NCI-H2196 (cell line): Measurements from ENCODE around the gene RIMBP2.

Source experiments
- DNase-seq: peaks from one replicate; lab custom pipeline; 2025; ENCODE audit not compliant: unreplicated experiment; lab: John Stamatoyannopoulos, UW

The RIMBP2 gene

GRCh38 chr12:130685250-130685787 lies 30.8 kb downstream of the RIMBP2 start:
- no peak for DNase-seq

- DNase-seq: no peak
Observed at GRCh38 chr12:130683811-130684210, 32.3 kb downstream of the RIMBP2 start.

GRCh38 chr12:130683080-130683479 lies 33.0 kb downstream of the RIMBP2 start:
- no peak for DNase-seq

GRCh38 chr12:130680451-130680990 lies 35.6 kb downstream of the RIMBP2 start:
- DNase-seq: no peak

- peak; percentile 39 for DNase-seq
Observed at GRCh38 chr12:130677957-130678558, 38.0 kb downstream of the RIMBP2 start.

- DNase-seq: no peak
Observed at GRCh38 chr12:130675791-130676190, 40.3 kb downstream of the RIMBP2 start.

GRCh38 chr12:130675121-130675520 lies 41.0 kb downstream of the RIMBP2 start:
- no peak for DNase-seq

- DNase-seq: no peak
Observed at GRCh38 chr12:130674676-130675075, 41.4 kb downstream of the RIMBP2 start.

GRCh38 chr12:130673036-130673705 lies 42.9 kb downstream of the RIMBP2 start:
- no peak for DNase-seq

GRCh38 chr12:130672089-130672820 lies 43.8 kb downstream of the RIMBP2 start:
- DNase-seq: no peak

GRCh38 chr12:130671556-130671955 lies 44.5 kb downstream of the RIMBP2 start:
- no peak for DNase-seq

- no peak for DNase-seq
Observed at GRCh38 chr12:130669797-130670196, 46.3 kb downstream of the RIMBP2 start.

- no peak for DNase-seq
Observed at GRCh38 chr12:130669205-130669557, 46.9 kb downstream of the RIMBP2 start.

- DNase-seq: no peak
Observed at GRCh38 chr12:130668286-130669204, 47.6 kb downstream of the RIMBP2 start.

GRCh38 chr12:130667421-130667960 lies 48.6 kb downstream of the RIMBP2 start:
- DNase-seq: no peak

- no peak for DNase-seq
Observed at GRCh38 chr12:130666645-130667044, 49.5 kb downstream of the RIMBP2 start.

- DNase-seq: no peak
Observed at GRCh38 chr12:130665753-130666152, 50.3 kb downstream of the RIMBP2 start.

- no peak for DNase-seq
Observed at GRCh38 chr12:130664772-130665171, 51.3 kb downstream of the RIMBP2 start.

- DNase-seq: no peak
Observed at GRCh38 chr12:130664252-130664651, 51.8 kb downstream of the RIMBP2 start.

- no peak for DNase-seq
Observed at GRCh38 chr12:130663514-130663913, 52.6 kb downstream of the RIMBP2 start.
